Vagina (tissue), 2 donors: Measurements from ENCODE around the gene USF2.

ENCODE experiments used
- CTCF ChIP-seq, 3 experiments: fragments of 450-650 bp in 2 of 3; fragments of 200-600 bp in 1 of 3; sonication (generic) in 1 of 3; IDR thresholded peaks; one replicate each; pipeline ENCODE4 v1.5.1; 2017 to 2019; ENCODE audit warnings: antibody characterized with exemption in 3 of 3, mild to moderate bottlenecking in 2 of 3, moderate library complexity in 2 of 3
- POLR2AphosphoS5 ChIP-seq, 2 donors: sonication (generic); formaldehyde crosslinking; IDR thresholded peaks; one replicate each; pipeline ENCODE4 v1.9.0; 2017; ENCODE audit warnings: antibody characterized with exemption in 2 of 2, mild to moderate bottlenecking in 2 of 2, low read depth in 1 of 2; ENCODE audit not compliant: insufficient read depth in 1 of 2

- TF ChIP-seq CTCF (IDR thresholded peaks at IDR 0.05) (no peak), POLR2AphosphoS5 (IDR thresholded peaks at IDR 0.05; ENCODE audit: insufficient read depth in 1 of 2, low read depth in 1 of 2) (no peak)
These were observed at the start of gene USF2 for GRCh38 chr19:35268536-35269437.
